GM10266 (cell line): ENCODE results near the gene HSP90AA1.
"Not testable (repeated sequence)": the region's sequence is repeated elsewhere in the genome, so short reads cannot be mapped to it uniquely, and the experiment has no call there.

Experiments
- DNase-seq: peaks from one replicate; pipeline ENCODE4 v3.0.0; 2012; ENCODE audit errors: extremely low spot score
- TF ChIP-seq, protein P1 (sequence below): IDR thresholded peaks from 2 replicates; pipeline ENCODE4 v1.5.1; 2012; ENCODE audit warnings: mild to moderate bottlenecking, low read depth; ENCODE audit not compliant: control insufficient read depth, insufficient read depth; ENCODE audit errors: missing control alignments

The HSP90AA1 gene

DNA sequence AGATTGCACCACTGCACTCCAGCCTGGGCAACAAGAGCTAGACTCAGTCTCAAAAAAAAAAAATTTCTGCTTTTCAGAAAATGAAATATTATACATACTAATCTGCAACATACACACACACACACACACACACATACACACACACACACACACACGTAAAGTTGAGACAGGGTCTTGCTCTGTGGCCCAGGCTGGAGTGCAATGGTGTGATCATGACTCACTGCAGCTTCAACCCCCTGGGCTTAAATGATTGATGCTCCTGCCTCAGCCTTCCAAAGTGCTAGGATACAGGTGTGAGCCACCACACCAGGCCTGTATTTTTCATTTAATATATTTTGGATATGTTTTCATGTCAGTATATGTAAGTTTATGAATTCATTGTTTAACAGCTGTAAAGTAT is 34.0 kb upstream of the HSP90AA1 start:
- TF ChIP-seq, protein P1, sequence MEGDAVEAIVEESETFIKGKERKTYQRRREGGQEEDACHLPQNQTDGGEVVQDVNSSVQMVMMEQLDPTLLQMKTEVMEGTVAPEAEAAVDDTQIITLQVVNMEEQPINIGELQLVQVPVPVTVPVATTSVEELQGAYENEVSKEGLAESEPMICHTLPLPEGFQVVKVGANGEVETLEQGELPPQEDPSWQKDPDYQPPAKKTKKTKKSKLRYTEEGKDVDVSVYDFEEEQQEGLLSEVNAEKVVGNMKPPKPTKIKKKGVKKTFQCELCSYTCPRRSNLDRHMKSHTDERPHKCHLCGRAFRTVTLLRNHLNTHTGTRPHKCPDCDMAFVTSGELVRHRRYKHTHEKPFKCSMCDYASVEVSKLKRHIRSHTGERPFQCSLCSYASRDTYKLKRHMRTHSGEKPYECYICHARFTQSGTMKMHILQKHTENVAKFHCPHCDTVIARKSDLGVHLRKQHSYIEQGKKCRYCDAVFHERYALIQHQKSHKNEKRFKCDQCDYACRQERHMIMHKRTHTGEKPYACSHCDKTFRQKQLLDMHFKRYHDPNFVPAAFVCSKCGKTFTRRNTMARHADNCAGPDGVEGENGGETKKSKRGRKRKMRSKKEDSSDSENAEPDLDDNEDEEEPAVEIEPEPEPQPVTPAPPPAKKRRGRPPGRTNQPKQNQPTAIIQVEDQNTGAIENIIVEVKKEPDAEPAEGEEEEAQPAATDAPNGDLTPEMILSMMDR: no peak
- no peak for DNase-seq

DNA sequence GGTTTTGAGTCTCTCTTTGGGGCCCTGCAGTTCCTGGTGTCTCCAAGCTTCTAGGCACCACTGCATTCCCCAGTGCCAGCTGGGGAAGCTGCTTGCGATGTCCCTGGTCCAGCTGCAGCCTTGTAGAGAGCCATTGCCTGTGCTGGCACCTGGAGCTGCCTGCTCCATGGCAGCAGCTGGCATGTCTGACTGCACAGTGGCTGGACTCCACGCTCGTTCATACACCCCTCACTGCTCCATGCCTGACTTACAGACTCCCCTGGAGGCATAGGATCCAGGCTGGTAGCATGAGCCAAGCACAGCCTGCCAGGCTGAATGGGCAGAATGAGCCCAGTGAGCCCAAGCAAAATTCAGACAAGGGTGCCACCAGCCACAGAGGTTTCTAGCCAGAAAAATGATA is 31.0 kb upstream of the HSP90AA1 start:
- no peak for DNase-seq
- TF ChIP-seq, protein P1: no peak

DNA sequence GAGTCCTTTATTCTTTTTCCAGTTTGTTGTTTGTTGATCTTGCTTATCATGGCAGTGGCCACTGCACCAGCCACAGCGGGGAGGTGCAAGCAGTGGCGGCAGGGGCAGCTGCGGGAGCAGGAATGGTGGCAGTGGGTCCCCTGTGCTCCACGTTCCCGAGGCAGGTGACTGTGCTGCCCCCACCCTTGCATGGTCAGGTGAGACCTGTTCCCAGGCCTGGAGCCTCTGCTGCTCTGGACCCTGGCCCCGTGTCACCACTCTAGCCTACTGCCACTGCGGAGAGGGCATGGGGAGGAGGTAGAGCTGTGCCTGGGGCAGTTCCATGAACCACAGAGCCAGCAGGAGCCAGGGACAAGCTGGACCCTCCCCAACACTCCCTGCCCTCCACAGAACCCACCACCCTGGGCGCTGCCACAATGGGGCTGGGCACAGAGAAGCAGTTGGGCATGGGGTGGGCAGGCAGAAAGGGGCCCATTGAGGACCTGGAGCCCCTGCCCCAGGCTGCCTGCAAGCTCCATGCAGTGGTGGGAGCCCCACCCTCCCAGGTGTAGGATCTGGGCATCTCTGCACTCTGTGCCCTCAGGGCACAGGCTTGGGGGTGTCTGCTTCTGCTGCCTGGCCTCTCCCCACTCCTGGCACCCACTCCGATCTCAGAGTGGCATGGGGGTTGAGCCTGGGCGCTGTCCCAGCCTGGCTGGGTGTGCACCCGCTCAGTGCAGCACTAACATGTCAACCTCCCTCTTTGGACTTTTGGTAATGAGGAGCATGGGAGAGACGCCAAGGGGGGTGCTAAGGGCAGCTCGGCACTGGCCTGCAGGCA is 29.7 kb upstream of the HSP90AA1 start:
- TF ChIP-seq, protein P1: no peak
- DNase-seq: no peak

DNA sequence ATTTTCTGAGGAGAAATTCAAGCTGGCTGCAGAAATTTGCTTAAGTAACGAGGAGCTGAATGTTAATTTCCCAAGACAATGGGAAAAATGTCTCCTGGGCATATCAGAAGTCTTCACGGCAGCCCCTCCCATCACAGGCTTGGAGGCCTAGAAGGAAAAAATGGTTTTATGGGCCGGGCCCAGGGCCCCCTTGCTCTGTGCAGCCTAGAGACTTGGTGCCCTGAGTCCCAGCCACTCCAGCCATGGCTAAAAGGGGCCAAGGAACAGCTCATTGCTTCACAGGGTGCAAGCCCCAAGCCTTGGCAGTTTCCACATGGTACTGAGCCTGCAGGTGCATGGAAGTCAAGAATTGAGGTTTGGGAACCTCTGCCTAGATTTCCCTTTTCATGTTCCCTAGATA is 24.3 kb upstream of the HSP90AA1 start:
- DNase-seq: no peak
- TF ChIP-seq, protein P1: no peak

DNA sequence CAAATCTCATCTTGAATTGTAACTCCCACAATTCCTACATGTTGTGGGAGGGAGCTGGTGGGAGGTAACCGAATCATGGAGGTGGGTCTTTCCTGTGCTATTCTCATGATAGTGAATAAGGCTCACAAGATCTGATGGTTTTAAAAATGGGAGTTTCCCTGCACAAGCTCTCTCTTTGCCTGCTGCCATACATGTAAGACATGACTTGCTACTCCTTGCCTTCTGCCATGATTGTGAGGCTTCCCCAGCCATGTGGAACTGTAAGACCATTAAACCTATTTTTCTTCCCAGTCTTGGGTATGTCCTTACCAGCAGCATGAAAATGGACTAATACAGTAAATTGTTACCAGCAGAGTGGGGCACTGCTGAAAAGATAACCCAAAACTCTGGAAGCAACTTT is 22.5 kb upstream of the HSP90AA1 start:
- not testable (repeated sequence) for DNase-seq

DNA sequence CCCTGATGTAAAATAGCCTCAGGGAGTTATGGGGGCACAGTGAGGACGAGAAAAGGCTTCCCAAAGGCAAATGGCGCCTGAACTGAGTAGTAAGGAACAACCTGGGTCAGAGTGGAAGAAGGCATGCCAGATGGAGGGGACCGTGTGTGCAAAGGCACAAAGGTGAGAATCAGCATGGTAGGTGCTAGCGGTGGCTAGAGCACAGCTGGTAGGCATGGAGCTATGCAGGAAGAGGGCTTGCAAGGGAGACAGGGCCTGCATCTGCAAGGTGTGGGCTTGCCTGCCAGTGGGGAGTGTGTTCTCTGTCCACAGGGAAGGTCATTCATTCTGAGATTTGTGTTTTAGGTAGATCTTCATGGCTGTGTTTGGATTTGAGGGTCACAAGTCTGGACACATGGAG is 18.5 kb upstream of the HSP90AA1 start:
- TF ChIP-seq, protein P1: no peak

DNA sequence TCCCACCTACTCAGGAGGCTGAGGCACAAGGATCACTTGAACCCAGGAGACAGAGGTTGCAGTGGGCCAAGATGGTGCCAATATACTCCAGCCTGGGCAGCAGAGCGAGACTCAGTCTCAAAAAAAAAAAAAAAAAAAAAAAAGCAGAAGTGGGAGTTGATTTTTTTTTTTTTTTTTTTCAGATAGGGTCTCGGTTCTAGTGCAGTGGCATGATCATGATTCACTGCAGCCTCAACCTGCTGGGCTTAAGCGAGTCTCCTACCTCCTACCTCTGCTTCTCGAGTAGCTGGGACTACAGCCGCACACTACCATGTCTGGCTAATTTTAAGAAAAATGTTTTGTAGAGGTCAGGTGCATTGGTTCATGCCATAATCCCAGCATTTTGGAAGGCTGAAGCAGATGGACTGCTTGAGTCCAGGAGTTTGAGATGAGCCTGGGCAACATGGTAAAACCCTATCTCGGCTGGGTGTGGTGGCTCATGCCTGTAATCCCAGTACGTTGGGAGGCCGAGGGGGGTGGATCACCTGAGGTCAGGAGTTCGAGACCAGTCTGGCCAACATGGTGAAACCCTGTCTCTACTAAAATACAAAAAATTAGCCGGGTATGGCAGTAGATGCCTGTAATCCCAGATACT is 16.3 kb upstream of the HSP90AA1 start:
- TF ChIP-seq, protein P1: no peak
- no peak for DNase-seq

More for the DNA sequence above, 18.5 kb upstream of the HSP90AA1 start:
- no peak for DNase-seq
